Fibroblast of lung (primary cell): ENCODE measurements around the gene CTBP2.

Source experiments
- EZH2 ChIP-seq: IDR thresholded peaks from 2 replicates; pipeline ENCODE4 v1.5.1; 2012; ENCODE audit warnings: low read length, control low read depth, mild to moderate bottlenecking; ENCODE audit errors: missing control alignments
- TF ChIP-seq, protein P1 (sequence below), 2 donors: IDR thresholded peaks in 1 of 2; conservative IDR thresholded peaks in 1 of 2; 1 replicate in 1 of 2; 2 replicates in 1 of 2; pipeline ENCODE4 v1.5.1; 2011 to 2012; ENCODE audit warnings: low read length in 2 of 2, control low read depth in 1 of 2, inconsistent platforms in 1 of 2, low read depth in 1 of 2, mild to moderate bottlenecking in 1 of 2

DNA sequence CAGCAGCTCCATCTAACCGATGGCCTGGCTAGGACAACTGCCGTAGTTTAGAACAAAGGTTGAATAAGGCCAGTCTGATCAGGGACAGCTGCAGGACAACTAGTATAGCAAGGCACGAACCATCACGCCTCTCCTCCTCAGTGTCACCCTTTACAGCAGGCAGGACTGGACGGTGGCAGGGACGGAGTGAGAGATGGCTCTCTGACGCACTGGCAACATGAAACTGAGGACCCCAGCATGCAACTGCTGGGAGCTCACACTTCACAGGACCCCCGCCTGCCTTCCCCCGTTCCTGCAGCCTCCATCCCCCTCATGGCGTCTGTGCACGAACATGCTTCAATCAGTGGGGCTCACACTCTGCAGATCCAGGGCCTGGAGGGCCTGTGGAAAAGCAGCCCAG, 164.8 kb downstream of the CTBP2 start:
- TF ChIP-seq, protein P1, sequence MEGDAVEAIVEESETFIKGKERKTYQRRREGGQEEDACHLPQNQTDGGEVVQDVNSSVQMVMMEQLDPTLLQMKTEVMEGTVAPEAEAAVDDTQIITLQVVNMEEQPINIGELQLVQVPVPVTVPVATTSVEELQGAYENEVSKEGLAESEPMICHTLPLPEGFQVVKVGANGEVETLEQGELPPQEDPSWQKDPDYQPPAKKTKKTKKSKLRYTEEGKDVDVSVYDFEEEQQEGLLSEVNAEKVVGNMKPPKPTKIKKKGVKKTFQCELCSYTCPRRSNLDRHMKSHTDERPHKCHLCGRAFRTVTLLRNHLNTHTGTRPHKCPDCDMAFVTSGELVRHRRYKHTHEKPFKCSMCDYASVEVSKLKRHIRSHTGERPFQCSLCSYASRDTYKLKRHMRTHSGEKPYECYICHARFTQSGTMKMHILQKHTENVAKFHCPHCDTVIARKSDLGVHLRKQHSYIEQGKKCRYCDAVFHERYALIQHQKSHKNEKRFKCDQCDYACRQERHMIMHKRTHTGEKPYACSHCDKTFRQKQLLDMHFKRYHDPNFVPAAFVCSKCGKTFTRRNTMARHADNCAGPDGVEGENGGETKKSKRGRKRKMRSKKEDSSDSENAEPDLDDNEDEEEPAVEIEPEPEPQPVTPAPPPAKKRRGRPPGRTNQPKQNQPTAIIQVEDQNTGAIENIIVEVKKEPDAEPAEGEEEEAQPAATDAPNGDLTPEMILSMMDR (conservative IDR thresholded peaks at IDR 0.05 in 1 of 2, IDR thresholded peaks at IDR 0.05 in 1 of 2; ENCODE audit: low read depth in 1 of 2, low read length in 2 of 2): no peak
- TF ChIP-seq EZH2: no peak
